Caco-2 (cell line): ENCODE data around the gene EXOC3L2. TPM values are rescaled to one million over a fixed set of nuclear protein-coding genes. Genes with fewer than 3 reads are reported as not detected.

Experiments
- BruUV-seq: library from RNA; stranded (reverse); fragments of 400-500 nt; replicated peaks from 2 replicates; lab custom pipeline; 2021; lab: Mats Ljungman, UMichigan
- CTCF ChIA-PET: fragments of 300-600 bp; sonication (Branson Sonifier 250); formaldehyde crosslinking; loops from one replicate; lab custom pipeline; 2022; ENCODE audit warnings: antibody characterized with exemption; lab: Charles Lee
- POLR2A ChIA-PET: fragments of 300-600 bp; sonication (Branson Sonifier 250); formaldehyde crosslinking; loops from one replicate; lab custom pipeline; 2022; ENCODE audit warnings: antibody characterized with exemption; lab: Charles Lee
- DNase-seq, 2 experiments: peaks; one replicate each; pipeline versions ENCODE4 v3.0.0 to v3.0.0-alpha.2; 2020 to 2022
- H3K27me3 ChIP-seq: replicated peaks from 2 replicates; pipeline ENCODE4 v1.6.0; 2011; ENCODE audit warnings: low read length; ENCODE audit not compliant: control insufficient read depth, insufficient read depth
- H3K36me3 ChIP-seq: 2 replicates; pipeline ENCODE4 v1.5.1; 2011; ENCODE audit warnings: low read length; ENCODE audit not compliant: control insufficient read depth, insufficient read depth
- H3K4me1 ChIP-seq: fragments of 250-450 bp; sonication (Bioruptor Pico); 2 replicates; pipeline ENCODE4 v1.5.1; 2020; ENCODE audit warnings: mild to moderate bottlenecking
- H3K4me3 ChIP-seq: 2 replicates; pipeline ENCODE4 v1.5.1; 2011; ENCODE audit warnings: low read depth, mild to moderate bottlenecking, control low read depth, low read length
- H3K9me3 ChIP-seq: fragments of 250-450 bp; sonication (Bioruptor Pico); 2 replicates; pipeline ENCODE4 v1.5.1; 2020; ENCODE audit warnings: mild to moderate bottlenecking, moderate library complexity
- H3K27ac Mint-ChIP-seq: one replicate; pipeline ENCODE4 v1.8.0; 2022; ENCODE audit warnings: mixed read lengths; ENCODE audit not compliant: unreplicated experiment
- H3K27me3 Mint-ChIP-seq: one replicate; pipeline ENCODE4 v1.8.0; 2022; ENCODE audit warnings: mixed read lengths; ENCODE audit not compliant: insufficient read depth, unreplicated experiment
- H3K36me3 Mint-ChIP-seq: one replicate; pipeline ENCODE4 v1.8.0; 2022; ENCODE audit warnings: mild to moderate bottlenecking, mixed read lengths; ENCODE audit not compliant: insufficient read depth, unreplicated experiment
- H3K4me1 Mint-ChIP-seq: one replicate; pipeline ENCODE4 v1.8.0; 2022; ENCODE audit warnings: low read depth, mixed read lengths; ENCODE audit not compliant: unreplicated experiment
- H3K4me3 Mint-ChIP-seq: one replicate; pipeline ENCODE4 v1.8.0; 2022; ENCODE audit warnings: mild to moderate bottlenecking, moderate library complexity, mixed read lengths; ENCODE audit not compliant: unreplicated experiment
- H3K9me3 Mint-ChIP-seq: one replicate; pipeline ENCODE4 v1.8.0; 2022; ENCODE audit warnings: mixed read lengths; ENCODE audit not compliant: unreplicated experiment
- CTCF ChIP-seq, 2 experiments: fragments of 200-600 bp in 1 of 2; IDR thresholded peaks; 1 replicate in 1 of 2; 2 replicates in 1 of 2; pipeline versions ENCODE4 v1.5.1 to v1.8.0; 2011 to 2022; ENCODE audit warnings: antibody characterized with exemption in 1 of 2, control low read depth in 1 of 2, inconsistent platforms in 1 of 2, low read depth in 1 of 2, low read length in 1 of 2, mild to moderate bottlenecking in 1 of 2, moderate library complexity in 1 of 2; ENCODE audit not compliant: insufficient read depth in 1 of 2, severe bottlenecking in 1 of 2, unreplicated experiment in 1 of 2
- intact Hi-C: fragments of 100-400 bp; cut with micrococcal nuclease; formaldehyde crosslinking; loops from one replicate; pipeline ENCODE4 v1.10.0; 2022; ENCODE audit not compliant: unreplicated experiment
- total RNA-seq: library from RNA; stranded (reverse); gene quantifications from 2 replicates; pipeline ENCODE4 v1.2.3, GENCODE V29; 2022

EXOC3L2 gene
- total RNA-seq, 1 experiment from 2014 or later: not detected

GRCh38 chr19:45280471-45280961 is 35.3 kb upstream of the EXOC3L2 start:
- CTCF ChIA-PET: no interaction called here
- Mint-ChIP-seq H3K4me3 (no peak overlapping the region), H3K27ac (no peak overlapping the region), H3K36me3 (peaks cover 19% of the 10 kb centered on the region), H3K9me3 (no peaks in the 10 kb centered on the region), H3K4me1 (no peaks in the 10 kb centered on the region), H3K27me3 (no peaks in the 10 kb centered on the region)
- Histone ChIP-seq H3K36me3 (peaks cover 1% of the 10 kb centered on the region), H3K4me3 (no peak overlapping the region), H3K9me3 (no peaks in the 10 kb centered on the region), H3K4me1 (no peaks in the 10 kb centered on the region), H3K27me3 (no peaks in the 10 kb centered on the region)
- no TSS peak for BruUV-seq
- intact Hi-C loops: no loop called here
- no peak for TF ChIP-seq CTCF (IDR thresholded peaks at IDR 0.05; ENCODE audit: insufficient read depth in 1 of 2, low read depth in 1 of 2, low read length in 1 of 2, severe bottlenecking in 1 of 2, unreplicated experiment in 1 of 2)
- POLR2A ChIA-PET: no interaction called here
- DNase-seq: no peak

- H3K27ac Mint-ChIP-seq: no peak overlapping the region
- no peak overlapping the region for H3K4me3 Mint-ChIP-seq
- no peaks in the 10 kb centered on the region for H3K27me3 ChIP-seq
- no peaks in the 10 kb centered on the region for H3K9me3 Mint-ChIP-seq
- intact Hi-C loops: no loop called here
- ChIA-PET POLR2A (no interaction called here), CTCF (no interaction called here)
- no peak for TF ChIP-seq CTCF (IDR thresholded peaks at IDR 0.05; ENCODE audit: insufficient read depth in 1 of 2, low read depth in 1 of 2, low read length in 1 of 2, severe bottlenecking in 1 of 2, unreplicated experiment in 1 of 2)
- H3K4me1 ChIP-seq: no peaks in the 10 kb centered on the region
- no peak overlapping the region for H3K4me3 ChIP-seq
- H3K9me3 ChIP-seq: no peaks in the 10 kb centered on the region
- H3K36me3 ChIP-seq: peaks cover 1% of the 10 kb centered on the region
- H3K27me3 Mint-ChIP-seq: no peaks in the 10 kb centered on the region
- H3K4me1 Mint-ChIP-seq: no peaks in the 10 kb centered on the region
- no TSS peak for BruUV-seq
- no peak for DNase-seq
- peaks cover 19% of the 10 kb centered on the region for H3K36me3 Mint-ChIP-seq
Observed at GRCh38 chr19:45279587-45280192, 34.5 kb upstream of the EXOC3L2 start.

- POLR2A ChIA-PET: no interaction called here
- Mint-ChIP-seq H3K4me3 (no peak overlapping the region), H3K27me3 (no peaks in the 10 kb centered on the region), H3K27ac (no peak overlapping the region), H3K4me1 (no peaks in the 10 kb centered on the region), H3K9me3 (no peaks in the 10 kb centered on the region), H3K36me3 (peaks cover 11% of the 10 kb centered on the region)
- DNase-seq: no peak
- Histone ChIP-seq H3K9me3 (no peaks in the 10 kb centered on the region), H3K4me1 (no peaks in the 10 kb centered on the region), H3K36me3 (peaks cover 1% of the 10 kb centered on the region), H3K27me3 (no peaks in the 10 kb centered on the region), H3K4me3 (no peak overlapping the region)
- CTCF ChIA-PET: no interaction called here
- BruUV-seq: no TSS peak
- TF ChIP-seq CTCF (IDR thresholded peaks at IDR 0.05; ENCODE audit: insufficient read depth in 1 of 2, low read depth in 1 of 2, low read length in 1 of 2, severe bottlenecking in 1 of 2, unreplicated experiment in 1 of 2): no peak
- intact Hi-C loops: no loop called here
Observed at GRCh38 chr19:45278087-45278486, 32.9 kb upstream of the EXOC3L2 start.
